HG03095 (cell line): ENCODE measurements around the gene CELF1.

Source experiments
- ATAC-seq: cut with Tn5 transposase; IDR thresholded peaks from one replicate; pipeline ENCODE4 v1.9.1; 2021; ENCODE audit warnings: moderate library complexity; ENCODE audit not compliant: unreplicated experiment

The CELF1 gene

DNA sequence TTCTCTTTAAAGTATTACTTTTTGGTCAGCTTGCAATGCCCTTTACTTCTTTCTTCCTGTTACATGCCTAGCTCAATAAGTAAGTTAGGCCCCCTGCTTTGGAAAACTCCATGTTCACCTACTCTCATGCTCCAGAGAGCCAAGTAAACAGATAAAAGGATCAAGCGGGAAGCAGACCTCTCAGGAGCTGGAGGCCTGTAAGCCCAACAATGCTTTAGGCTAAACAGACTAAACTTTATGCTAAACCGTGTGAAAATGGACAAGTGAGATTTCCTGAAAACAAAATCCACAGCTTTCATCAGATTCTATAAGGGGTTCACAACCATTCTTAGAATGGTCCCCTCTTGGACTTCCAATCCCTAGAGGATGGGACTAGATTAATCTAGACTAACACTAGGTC lies 40.2 kb downstream of the CELF1 start:
- no peak for ATAC-seq

- no peak for ATAC-seq
These were observed 41.0 kb downstream of the CELF1 start for GRCh38 chr11:47511917-47512316.

DNA sequence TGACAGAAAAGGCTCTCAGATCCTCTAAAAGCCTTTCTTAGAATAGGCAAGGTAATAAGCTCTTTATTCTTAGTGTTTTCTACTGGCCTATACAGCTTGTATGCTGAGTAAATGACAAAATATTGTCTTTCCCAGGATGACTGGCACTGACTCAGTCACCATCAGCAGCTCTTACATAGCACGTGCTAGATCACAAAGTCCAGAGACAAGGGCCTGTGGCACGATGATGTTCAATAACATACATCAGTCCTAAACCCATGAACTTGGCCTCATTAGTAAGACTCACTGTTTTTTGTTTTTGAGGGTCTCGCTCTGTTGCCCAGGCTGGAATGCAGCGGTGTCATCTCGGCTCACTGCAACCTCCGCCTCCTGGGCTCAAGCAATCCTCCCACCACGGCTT lies 42.7 kb downstream of the CELF1 start:
- ATAC-seq, result no peak

- ATAC-seq, result no peak
These were observed 43.8 kb downstream of the CELF1 start for GRCh38 chr11:47509077-47509536.

- ATAC-seq, result no peak
These were observed 44.5 kb downstream of the CELF1 start for GRCh38 chr11:47508240-47508957.

DNA sequence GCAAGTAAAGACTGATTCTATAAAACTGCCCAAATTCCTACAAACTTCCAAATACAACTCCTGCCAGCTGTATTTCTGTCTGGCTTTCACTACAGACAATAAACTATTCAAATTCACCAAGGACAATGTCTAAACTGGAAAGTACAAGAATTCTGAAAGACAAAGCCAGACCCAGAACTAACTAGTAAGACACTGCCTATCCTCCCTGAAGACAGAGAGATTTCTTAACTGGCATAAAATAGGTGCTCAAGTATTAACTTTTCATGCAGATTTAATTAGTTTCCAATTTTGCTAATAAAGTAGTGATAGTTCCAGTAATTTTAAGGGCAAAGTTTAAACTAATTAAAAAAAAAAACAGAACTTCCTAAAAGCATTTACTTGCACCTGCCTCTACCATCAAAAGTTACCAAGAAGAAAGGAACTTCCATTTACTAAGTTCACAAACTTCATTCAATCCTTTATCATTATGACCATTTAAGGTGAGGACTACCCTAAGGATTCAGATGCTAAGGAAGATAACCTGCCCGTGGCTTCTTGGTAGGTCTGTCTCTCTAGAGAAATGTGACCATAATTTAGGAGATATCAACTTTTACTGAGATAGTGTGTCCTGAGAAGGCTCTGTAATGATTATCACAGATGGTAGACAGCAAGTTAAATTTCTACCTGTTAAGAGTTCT lies 45.2 kb downstream of the CELF1 start:
- no peak for ATAC-seq

GRCh38 chr11:47506795-47507562 lies 46.0 kb downstream of the CELF1 start:
- no peak for ATAC-seq

GRCh38 chr11:47506373-47506772 lies 46.6 kb downstream of the CELF1 start:
- no peak for ATAC-seq

- no peak for ATAC-seq
These were observed 48.0 kb downstream of the CELF1 start for GRCh38 chr11:47504910-47505309.

DNA sequence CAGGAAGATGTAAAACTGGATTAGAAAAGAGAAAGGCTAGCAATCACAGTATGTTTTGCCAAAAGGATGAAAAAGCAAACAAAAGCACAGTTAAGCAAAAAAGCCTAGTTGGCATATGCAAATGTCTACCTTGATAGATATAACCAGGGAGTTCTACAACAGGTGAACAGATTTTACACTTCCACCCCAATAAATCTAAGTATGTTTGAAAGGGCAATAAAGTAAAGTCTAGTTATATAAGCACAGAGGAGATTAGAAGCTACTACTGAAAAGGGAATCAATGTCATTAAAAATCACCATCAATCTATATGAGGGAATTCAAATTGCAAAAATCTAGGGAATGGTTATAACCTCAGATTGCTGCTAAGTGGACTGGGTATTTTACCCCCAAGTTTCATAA lies 49.7 kb downstream of the CELF1 start:
- no peak for ATAC-seq

DNA sequence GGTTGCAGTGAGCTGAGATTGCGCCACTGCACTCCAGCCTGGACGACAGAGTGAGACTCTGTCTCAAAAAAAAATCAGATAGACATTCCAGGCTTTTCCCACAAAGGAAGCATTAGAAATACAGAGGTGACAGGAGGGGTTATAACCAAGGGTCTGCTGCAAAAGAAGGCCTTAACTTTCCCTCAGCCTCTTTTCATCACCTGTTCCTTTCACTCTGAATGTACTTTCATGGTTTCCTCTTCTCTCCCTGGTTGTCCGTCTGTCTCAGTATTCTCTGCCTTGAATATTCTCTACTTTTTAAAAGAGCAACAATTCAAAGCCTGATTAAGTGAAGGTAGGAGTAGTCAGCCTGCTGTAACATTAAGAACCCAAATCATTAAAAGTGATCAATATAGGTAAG lies 50.2 kb downstream of the CELF1 start:
- ATAC-seq, result no peak

DNA sequence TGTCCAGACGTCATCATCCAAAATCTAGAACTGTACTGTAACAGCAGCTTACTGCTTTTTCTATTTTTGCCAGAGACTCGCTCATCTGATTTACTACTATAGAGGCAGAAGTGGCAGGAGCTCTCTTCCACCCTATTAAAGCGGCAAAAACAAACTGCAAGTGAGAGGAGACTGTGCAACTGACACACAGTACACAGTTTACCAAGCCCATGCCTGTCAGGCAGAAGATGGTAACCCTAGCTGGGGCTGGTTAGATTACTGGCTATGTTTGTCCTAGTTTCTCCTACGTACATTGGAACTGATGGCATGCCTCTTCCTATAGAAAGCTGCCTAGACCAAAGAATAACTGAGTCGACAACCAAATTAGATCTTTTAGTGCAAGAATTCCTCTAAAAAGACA lies 51.8 kb downstream of the CELF1 start:
- ATAC-seq, result no peak

DNA sequence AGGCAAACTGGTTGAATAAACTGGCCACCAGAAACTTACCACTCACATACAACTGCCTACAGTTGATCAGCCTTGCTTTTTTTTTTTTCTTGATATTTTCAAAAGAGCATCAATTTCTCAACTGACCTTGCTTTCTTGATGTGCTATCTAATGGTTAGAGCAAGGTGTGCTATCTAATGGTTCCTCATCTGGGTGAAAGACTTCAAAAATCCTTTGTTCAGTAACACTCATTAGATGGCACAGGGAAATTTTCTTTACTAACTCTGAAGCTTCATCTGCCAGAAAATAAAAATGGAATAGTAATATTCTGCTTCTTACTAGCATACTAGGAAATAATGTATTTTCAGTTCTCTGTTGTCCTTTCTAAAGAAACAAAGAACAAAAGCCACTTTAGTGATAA lies 52.8 kb downstream of the CELF1 start:
- ATAC-seq, result no peak

DNA sequence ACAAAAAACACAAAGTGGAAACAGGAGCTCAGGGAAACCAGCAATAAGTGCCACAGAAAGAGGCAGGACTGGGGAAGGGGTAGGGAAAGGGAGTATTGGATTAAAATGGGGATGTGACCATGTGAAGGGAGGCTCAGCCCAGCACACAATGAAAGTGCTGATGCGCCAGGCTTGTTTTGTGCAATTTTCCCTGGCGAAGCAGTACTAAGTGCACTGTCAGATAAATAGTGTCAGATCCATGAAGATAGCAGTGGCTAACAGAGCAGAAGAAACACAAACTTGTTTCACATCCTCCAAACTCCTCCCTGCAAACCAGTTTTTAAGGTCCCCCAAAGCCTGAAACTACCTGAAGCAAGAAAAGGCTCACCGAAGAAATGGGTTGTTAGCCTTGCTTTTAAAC lies 53.3 kb downstream of the CELF1 start:
- no peak for ATAC-seq

- no peak for ATAC-seq
These were observed 53.8 kb downstream of the CELF1 start for GRCh38 chr11:47499161-47499560.

GRCh38 chr11:47498584-47499152 lies 54.3 kb downstream of the CELF1 start:
- ATAC-seq, result no peak

DNA sequence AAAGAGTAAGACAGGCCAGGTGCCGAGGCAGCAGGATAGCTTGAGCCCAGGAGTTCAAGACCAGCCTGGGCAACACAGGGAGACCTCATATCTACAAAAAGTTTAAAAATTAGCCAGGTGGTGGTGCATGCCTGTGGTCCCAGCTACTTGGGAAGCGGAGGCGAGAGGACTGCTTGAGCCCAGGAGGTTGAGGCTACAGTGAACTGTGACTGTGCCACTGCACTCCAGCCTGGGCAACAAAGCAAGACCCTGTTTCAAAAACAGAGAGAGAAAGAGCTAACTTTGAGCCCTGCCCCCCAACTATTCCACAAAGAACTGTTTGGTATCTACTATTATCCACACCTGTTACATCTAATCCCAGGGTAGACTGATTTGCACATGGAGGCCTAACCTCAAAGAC lies 54.8 kb downstream of the CELF1 start:
- ATAC-seq, result no peak

DNA sequence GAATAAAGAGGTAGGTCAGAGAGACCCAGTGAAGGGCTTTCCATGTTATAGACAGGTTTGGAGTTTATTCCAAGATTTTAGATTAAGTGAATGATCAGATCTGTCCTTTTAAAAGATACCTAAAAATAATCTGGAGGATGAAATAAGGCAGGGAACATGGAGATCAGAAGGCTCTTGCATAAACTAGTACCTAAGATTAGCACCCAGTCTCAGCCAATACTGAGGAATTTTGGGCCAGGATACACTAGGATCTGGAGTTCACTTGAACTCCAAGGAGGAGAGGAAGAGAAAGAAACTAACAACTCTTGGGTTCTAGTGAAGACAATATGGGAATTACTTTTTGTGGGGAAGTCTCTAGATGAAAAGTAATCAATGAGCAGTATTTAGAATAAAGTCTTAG lies 56.1 kb downstream of the CELF1 start:
- no peak for ATAC-seq

DNA sequence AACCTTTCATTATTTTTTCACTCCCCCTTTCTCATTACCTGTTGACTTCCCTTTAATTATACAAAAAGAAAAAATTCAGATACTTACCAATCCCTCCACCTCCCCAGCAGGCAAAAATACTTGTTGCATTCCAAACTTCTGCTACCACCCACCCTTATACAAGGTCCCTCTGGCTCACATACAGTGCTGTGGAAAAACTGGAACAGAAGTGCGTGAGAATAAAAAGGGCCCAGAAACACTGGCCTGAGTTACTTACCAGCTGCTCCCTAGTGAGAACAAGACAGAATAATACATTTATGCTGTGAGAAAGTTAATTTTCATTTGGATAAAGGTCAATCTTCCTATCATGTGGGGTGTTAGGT lies 57.1 kb downstream of the CELF1 start:
- ATAC-seq, result no peak

- no peak for ATAC-seq
These were observed 57.7 kb downstream of the CELF1 start for GRCh38 chr11:47495011-47495855.

DNA sequence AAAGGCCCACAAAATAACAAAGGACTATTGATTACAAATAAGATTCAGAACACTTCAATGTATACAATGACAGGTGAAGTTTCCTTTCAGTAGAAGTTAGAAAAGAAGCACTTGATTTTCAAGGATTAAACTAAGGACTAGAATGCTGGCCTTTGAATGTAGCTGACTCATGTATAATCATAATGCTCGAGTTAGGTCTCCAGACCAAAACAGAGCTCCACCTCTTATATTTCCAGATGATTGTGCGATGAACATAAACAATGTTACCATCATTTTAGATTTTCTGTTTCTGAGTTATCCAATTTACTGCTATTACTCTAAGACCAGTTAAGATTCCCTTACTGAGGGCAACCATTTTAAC lies 63.6 kb downstream of the CELF1 start:
- no peak for ATAC-seq
